ENCODE measurements around the gene LRPPRC.

GRCh38 chr2:43943323-43943722 is 52.5 kb downstream of the LRPPRC start:
- TF ChIP-seq, protein P1, sequence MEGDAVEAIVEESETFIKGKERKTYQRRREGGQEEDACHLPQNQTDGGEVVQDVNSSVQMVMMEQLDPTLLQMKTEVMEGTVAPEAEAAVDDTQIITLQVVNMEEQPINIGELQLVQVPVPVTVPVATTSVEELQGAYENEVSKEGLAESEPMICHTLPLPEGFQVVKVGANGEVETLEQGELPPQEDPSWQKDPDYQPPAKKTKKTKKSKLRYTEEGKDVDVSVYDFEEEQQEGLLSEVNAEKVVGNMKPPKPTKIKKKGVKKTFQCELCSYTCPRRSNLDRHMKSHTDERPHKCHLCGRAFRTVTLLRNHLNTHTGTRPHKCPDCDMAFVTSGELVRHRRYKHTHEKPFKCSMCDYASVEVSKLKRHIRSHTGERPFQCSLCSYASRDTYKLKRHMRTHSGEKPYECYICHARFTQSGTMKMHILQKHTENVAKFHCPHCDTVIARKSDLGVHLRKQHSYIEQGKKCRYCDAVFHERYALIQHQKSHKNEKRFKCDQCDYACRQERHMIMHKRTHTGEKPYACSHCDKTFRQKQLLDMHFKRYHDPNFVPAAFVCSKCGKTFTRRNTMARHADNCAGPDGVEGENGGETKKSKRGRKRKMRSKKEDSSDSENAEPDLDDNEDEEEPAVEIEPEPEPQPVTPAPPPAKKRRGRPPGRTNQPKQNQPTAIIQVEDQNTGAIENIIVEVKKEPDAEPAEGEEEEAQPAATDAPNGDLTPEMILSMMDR (IDR thresholded peaks at IDR 0.05; ENCODE audit: insufficient read depth, low read length): no peak
- TF ChIP-seq POLR2AphosphoS5 (IDR thresholded peaks at IDR 0.05; ENCODE audit: low read depth): no peak
